GM19351 (cell line): Measurements from ENCODE around the gene STRA6.
A peak's percentile ranks its signal among the peaks of the same experiment; 100 is the strongest.
"Not testable (repeated sequence)": the region's sequence is repeated elsewhere in the genome, so short reads cannot be mapped to it uniquely, and the experiment has no call there.

ENCODE experiments used
- ATAC-seq: cut with Tn5 transposase; IDR thresholded peaks from one replicate; pipeline ENCODE4 v1.9.1; 2021; ENCODE audit warnings: mild to moderate bottlenecking, moderate library complexity; ENCODE audit not compliant: unreplicated experiment

STRA6 gene

DNA sequence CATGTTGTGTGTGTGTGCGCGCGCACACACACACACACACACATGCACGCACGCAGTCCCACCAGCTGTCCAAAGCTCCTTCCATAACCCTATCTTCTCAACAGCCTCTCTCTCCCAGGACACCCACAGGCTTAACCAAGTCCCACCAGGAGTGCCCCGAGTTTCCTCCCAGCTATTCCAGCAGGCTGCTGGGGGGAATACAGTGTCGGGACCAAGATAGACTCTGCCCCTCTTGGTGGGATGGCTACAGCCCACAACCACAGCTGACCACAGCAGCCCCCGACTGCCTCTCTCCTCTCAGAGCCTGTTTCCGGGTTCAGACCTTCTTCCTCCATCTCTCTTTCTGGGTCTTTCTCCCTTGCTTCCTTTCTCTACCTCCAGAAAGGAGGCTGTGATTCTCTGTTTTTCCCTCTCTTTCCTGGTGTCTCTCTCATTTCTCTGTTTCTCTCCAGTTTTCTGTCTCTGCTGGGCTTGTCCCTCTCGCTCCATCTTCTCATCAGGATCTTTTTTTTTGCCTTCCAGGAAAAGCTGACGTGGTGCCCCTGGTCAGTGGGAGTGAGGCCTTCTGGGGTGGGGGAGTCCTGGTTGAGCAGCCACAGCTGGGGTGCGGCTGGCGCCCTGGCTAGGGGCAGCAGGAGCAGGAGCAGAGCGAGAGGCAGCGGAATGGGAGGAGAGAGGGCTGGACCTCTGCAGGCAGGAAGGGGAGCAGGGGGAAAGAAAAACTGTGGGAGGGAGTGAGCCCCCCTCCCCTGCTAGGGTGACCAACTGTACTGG is 32.3 kb downstream of the STRA6 start:
- no peak for ATAC-seq

DNA sequence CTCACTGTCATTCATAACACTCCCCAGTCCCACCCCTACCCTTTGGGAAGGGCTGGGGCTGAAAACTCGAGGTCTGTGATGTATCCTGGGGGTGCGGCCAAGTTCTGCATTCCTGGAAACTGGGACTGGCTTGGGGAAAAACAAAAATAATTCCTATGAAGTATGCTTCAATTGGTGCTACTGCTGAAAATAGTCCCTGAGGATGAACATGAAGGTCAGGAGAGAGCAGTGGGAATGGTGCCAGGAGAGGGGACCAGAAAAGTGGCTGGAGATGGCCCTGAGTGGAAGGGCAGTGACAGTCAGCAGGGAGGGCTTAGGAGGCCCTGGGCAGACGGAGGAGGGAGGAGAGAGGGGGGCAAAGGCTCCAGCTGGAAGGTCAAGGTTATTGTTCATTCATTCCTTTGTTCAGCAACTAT is 33.9 kb downstream of the STRA6 start:
- ATAC-seq: no peak

DNA sequence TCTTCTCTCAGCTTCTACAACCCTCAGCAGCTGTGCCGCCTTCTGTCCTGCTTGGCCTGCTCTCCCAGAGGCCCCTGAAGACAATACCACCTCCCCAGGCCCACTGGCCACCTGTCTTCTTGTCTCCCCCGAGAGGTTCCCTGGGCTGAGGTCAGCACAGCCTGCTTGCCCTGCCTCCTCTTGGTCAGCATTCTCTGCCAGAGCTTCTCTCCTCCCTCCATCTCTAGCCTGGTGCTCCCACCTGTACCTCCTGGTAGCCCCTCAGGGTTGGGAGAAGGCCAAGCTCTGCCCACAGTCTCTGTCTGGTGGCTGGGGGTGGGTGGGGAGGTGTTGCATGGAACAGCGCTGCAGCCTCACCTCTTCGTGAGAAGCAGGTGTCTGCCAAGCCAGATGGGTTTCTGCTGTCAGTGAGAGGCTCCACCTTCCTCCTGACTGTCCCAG is 34.7 kb downstream of the STRA6 start:
- ATAC-seq: no peak

DNA sequence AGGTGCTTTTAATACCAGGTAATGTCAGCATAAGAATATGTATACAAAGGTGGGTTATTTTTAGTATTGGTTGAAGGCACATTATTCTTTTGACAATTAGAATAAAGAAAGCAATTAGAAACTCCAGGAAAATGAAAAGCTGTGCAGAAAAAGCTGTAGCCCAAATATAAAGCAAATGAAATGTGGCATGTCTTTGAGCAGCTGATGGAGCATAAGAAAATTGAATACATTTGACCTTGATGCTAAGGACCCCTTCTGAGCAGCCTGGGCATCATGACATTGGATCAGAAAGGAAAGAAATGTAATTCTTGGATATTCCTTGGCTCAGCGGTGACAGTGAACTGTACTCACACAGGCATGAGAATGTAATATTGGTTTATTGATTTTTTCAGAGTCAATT is 37.1 kb downstream of the STRA6 start:
- no peak for ATAC-seq

DNA sequence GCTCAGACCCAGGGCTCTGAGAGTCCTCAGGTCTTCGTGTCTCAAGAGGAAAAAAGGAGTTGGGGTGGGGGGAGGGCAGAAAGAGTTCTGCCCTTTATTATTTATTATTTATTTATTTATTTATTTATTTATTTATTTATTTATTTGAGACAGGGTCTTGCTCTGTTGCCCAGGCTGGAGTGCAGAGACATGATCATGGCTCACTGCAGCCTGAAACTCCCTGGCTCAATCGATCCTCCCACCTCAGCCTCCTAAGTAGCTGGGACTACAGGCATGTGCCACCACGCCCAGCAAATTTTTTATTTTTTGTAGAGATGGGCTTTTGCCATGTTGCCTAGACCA is 40.4 kb downstream of the STRA6 start:
- ATAC-seq: not testable (repeated sequence)

DNA sequence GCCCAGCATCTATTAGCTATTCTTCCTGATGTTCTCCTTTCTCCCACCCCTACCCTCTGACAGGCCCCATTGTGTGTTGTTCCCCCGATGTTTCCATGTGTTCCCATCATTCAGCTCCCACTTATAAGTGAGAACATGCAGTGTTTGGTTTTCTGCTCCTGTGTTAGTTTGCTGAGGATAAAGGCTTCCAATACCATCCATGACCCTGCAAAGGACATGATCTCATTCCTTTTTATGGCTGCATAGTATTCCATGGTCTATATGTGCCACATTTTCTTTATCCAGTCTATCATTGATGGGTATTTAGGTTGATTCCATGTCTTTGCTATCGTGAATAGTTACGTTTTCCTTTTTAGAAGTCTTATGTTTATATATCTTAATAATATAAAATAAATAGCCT is 42.2 kb downstream of the STRA6 start:
- ATAC-seq: not testable (repeated sequence)

DNA sequence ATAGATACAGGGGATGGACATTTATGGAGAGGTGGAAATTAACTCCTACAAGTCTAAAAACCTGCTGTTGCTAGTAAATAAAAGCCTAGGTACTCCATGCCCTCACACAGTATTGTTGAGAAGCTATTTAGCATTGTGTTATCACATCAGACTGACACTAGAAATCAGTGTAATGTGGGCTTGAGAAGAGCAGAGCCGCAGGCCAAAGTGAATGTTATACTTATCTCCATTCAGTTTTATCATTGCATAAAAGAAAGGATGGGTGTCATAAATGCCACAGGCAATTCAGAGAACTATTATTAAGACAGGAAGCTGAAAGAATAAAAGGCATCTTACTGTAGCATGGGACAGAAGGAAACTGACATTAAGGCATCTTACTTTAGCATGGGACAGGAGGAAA is 42.8 kb downstream of the STRA6 start:
- no peak for ATAC-seq

DNA sequence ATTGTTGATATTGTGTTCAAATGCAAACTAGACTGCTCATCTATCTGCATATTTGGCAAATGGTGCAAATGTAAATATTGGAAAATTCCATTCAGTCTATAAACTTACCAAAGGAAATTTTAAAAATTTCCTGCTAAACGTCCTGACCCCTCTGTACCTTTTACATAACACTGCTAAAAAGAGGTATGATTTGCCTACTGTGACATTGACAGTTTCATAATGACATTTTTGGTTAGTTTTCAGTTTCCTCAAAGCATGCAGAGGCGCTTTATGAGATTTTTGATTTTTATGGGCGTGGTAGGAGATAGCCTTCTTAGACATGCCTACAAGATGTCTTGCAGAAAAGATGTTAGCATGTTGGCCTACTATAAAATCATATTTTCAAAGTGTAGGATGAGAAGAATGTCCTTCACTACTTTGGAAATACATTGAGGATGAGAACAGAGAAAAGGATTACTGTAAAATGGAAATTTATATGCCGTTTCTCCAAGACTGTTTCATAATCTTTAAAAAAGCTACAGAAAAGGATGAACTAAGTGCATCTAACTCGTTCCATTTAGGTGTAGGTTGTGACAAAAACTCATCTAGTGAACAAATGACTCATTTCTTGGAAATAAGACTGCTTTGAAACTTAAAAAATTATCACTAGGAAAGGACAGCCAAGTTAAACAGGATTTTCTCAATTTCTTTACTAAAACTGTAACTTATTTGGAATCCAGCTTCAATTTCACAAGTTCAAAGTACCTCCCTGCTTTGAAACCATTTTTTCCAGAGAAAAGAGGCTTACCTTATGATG is 43.5 kb downstream of the STRA6 start:
- ATAC-seq: peak; percentile 79

DNA sequence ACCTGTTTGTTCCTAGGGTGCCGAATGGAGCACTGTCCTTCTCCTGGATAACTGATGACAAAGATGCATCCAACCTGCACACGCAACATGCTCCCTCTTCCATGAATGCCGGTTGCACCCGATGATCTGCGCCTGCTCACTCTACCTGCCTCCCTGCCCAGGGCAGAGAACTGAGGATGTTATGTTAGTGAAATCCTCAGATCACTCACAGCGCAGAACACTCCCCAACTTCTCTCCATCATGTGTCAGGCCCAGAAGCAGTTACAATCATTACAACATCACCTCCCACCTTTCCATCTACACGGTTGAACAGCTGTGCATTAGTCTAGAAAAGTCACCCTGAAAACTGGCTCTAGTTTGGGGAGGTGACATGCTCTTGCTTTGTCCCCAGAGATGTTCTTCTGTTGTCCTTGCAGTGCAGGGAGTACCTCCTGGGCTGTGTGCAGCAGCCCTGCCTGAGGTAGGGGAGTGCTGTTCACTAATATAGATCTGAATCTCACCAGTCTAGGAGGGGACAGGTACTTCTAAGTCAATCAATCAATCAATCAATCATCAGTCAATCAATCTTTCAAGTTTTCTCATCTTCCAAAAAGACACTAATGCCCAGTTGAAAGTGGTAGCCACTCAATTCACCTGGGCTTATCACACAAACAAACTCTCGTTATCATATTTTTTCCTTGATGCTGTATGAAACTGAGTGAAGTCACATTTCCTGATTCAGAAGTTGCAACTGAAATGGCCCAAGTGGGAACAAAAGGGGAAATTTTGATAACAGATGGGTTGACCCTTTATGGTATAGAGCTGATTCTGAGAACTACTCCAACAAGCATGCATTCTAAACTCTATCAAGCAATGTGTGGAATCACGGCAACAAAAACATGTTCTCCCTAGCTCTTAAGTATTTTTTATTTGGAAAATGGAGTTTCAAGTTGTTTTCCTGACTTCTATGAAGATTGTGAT is 44.4 kb downstream of the STRA6 start:
- ATAC-seq: no peak

DNA sequence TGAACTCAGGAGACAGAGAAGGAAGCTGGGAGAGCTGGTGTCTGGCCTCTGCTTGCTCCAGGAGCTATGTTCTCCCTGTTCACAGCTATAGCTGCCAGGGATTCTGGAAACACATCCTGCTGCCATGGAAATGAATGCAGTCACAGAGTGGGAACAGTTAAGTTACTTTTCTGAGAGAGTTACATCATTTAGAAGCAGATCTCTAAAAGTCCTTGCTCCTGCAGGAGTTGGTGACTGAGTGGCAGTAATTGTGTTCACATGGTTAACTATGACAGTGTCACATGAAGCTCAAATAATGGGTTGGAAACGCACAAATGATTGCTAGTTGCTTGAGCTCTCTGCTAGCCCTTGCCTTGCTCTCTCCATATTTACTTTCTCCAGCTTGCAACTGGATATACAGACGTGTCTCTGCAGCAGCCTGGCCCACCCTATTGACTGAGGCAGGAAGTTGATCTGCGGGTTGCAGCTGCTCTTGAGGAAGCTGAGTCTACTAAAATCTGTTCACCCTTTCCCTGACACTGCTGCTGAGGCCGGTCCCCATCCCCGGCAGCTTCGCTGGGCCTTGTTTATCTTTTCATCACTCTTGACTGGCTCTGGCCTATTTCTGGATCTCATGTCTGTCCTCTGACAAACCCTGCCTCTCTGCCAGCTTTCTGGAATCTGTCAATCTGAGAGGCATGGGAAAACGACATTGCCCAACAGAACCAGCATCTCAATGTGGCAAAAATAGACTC is 45.7 kb downstream of the STRA6 start:
- no peak for ATAC-seq

DNA sequence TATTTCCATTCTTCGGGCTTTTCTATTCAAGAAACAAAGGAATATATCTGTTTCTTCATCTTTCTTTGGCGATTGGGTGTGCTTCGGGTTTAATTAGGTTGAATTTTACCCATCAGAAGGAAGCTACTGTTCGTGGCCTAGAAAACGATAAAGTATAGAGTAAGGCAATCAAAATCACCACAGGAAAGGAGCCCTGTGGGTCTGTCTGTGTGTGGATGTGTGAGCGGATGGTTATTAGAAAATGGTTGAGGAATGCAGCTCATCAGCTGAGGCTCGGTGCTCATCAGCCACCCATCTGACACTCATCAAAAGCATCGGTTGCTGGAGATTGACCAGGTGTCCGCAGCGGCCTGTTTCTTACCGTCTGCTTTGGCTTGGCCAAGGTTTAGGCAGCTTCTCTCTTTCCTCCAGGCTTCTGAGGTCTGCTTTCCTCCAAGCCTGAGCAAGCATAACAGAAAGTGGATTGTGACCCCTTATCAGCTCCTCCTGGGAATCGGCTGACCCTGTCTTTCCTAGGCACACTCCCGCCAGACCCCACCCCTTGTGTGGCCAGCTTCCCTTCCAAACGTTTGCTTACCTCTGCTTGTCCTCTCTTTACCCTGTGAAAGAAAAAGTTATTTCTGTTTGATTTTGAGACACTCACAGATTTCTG is 46.7 kb downstream of the STRA6 start:
- ATAC-seq: no peak

DNA sequence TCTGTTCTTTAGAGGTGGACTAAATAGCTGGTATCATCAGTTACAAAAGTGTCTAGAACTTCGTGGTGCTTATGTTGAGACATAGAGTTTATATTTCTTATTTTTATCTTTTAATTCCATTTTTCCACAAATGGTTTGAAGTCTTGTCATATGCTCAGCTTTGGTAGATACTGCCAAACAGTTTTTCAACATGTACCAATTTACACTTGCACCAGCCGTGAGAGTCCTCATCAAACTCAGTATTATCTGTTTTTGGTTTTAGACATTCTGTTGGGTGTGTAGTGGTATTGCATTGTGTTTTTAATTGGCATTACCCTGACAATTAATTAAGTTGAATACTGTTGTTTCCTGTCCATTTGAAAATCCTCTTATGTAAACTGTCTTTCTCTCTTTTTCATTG is 55.5 kb downstream of the STRA6 start:
- ATAC-seq: no peak

DNA sequence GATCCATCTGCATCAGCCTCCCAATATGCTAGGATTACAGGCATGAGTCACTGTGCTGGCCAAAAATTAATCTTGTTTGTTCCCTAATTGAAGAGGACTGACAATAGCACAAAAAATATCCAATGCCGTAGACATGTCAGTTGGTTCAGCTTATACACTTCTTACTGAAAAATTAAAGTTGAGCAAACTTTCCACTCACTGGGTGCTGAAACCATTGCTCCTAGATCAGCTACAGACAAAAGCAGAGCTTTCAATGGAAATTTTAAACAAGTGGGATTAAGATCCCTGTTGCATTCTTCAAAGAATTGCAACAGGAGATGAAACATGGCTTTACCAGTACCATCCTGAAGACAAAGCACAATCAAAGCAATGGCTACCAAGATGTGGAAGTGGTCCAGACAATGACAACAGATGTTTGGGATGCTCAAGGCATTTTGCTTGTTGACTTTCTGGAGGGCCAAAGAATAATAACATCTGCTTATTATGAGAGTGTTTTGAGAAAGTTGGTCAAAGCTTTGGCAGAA is 56.2 kb downstream of the STRA6 start:
- no peak for ATAC-seq

DNA sequence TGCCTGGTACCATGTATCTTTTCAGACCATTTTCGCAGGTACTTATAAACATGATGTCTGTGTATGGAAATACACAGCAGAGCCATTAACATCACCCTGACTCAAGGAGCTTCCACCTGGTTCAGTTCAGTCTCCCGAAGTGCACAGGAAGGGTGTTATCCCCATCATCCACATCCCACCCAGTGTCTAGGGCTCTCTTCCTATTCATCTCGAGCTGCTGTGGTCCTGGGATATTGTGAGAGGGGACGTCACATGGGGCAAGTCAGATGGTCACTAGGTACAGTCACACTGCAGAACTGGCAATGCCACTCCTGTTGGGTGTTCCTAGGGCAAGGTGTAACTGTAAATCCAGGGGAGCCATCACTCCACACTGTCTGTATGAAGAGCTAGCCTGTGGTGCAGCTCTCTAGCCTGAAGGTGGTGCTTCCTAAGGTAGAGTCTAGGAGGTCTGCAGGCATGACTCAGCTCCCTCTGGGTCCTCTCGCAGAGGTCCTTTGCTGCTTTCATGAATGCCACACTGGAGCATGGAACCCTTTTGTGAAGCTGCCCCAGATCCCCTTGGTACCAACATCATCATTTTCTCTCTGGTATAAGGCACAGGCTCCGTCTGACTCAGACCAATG is 58.3 kb downstream of the STRA6 start:
- no peak for ATAC-seq

DNA sequence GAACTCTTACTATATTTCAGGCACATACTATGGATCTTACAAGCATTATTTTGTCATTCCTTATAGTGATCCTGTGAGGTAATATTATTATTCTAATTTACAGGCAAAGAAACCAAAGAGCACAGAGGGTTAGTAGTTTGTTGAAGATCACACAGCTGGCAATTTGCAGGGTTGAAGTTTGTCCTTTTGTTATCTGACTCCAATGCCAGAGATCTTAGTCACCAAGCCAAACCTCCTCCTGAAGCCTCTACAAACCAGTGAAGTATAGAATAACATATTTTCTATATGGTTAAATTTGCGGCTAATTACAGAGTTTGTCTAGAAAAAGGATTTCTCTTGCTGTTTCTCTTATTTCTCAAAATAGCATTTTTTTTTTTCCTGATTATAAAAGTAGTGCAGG is 61.0 kb downstream of the STRA6 start:
- no peak for ATAC-seq

DNA sequence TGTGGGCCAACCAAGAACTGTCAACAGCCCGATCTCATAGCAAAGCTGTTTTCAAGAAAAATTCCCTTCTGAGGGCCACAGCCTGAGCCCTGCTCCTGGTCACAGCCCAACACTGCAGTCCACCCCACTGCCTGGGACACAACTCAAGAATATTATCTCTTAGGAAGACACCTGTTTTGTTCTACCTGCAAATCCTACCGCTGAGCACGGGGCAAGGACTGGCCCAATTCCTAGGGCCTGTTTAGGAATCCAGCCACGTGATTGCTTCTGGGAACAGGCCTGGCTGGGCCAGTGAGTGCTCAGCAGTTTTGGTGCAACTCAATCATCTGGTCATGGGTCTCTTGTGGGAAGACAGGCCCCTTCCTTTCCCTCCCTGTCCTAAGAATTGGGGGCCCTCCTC is 63.9 kb downstream of the STRA6 start:
- ATAC-seq: no peak

DNA sequence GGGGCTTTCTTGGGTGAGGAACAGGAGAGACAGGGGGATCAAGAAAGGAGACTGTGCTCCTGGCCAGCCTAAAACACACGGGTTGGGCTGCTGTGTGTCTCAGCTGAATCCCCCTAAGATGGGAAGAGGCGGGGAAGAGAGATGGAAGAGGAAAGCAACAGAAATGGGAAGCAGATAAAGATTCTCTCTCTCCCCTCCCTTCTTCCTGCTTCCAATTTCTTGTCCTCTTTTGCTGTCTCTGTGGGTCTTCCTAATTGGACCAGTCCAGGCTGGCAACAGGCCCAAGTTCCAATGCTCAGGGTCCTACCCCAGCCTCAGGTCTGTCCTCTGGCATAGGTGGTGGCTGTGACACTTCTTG is 65.1 kb downstream of the STRA6 start:
- no peak for ATAC-seq

DNA sequence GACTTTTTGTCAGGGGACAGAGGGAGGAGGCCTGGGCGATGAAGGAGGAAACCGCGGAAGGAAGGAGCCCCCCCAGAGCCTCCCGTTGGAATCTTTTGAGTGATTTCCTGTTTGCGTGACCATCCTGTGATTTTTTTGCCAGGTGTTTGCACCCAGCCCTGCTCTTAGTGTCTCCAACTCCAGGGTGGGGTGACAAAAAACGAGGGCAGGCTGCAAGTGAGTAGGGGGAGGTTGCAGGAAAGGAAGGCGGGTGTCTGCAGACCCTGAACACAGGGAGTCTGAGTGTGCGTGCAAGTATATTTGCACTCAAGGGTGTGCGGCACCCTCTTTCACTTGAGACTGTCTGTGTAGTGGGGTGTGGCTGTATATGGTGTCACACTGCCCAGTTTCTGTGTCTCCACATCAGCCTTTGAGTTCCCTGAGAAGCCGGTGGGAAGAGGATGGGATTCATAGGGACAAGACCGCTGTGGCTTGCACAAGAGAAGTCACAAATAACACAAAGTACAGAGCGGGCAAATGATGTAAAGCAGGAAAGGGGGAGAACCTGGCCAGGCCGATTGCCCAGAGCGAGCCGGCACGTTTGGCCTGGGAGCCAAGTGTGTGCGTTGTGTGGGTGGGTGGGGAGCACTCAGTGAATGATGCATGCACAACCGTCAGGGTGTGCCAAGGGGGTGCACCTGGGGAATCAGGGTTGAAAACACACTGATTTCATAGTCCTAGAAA is 65.6 kb downstream of the STRA6 start:
- no peak for ATAC-seq

DNA sequence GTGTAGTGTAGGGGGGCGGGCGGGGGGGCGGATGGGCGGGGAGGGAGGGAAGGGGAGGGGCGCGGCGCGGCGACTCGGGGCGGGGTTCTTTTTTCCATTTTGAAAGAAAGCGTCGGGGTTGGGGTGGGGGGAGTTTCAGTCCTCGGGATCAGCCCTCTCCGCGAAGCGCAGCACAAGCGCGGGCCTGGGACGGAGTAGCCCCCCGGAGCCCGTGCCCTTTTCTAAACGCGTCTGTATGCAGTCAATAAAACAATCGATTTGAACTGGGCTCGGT is 66.1 kb downstream of the STRA6 start:
- ATAC-seq: no peak
